Endothelial cell of umbilical vein (primary cell): ENCODE data around the gene C8A. TPM values are rescaled to one million over a fixed set of nuclear protein-coding genes. Genes with fewer than 3 reads are reported as not detected.

Experiments used
- BruUV-seq: library from RNA; stranded (reverse); fragments of 400-500 nt; replicated peaks from 2 replicates; lab custom pipeline; 2021; lab: Mats Ljungman, UMichigan
- CTCF ChIA-PET: fragments of 300-600, 350-600 bp; sonication (Branson Sonifier 250); formaldehyde crosslinking; loops from one replicate; lab custom pipeline; 2021; ENCODE audit warnings: antibody characterized with exemption, inconsistent platforms; lab: Charles Lee
- POLR2A ChIA-PET: fragments of 300-600, 350-600 bp; sonication (Branson Sonifier 250); formaldehyde crosslinking; loops from one replicate; lab custom pipeline; 2021; ENCODE audit warnings: antibody characterized with exemption, inconsistent platforms; lab: Charles Lee
- DNase-seq: peaks from one replicate; pipeline ENCODE4 v3.0.0-alpha.2; 2011; ENCODE audit warnings: low read depth, low spot score
- FAIRE-seq: peaks from 2 replicates; lab custom pipeline; 2011; peaks lifted over from hg19 to GRCh38; lab: Jason Lieb, UNC
- H2AFZ ChIP-seq: 2 replicates; pipeline ENCODE4 v1.6.0; 2012; ENCODE audit warnings: low read depth, low read length, control low read depth, inconsistent platforms
- H3K27ac ChIP-seq: 2 replicates; pipeline ENCODE4 v1.5.1; 2011; ENCODE audit warnings: low read depth, mild to moderate bottlenecking, control low read depth, low read length, moderate library complexity; ENCODE audit not compliant: insufficient read depth
- H3K27me3 ChIP-seq, 2 experiments: 2 replicates each; pipeline versions ENCODE4 v1.6.0 to v1.6.1; 2011; ENCODE audit warnings: low read length in 2 of 2, mixed read lengths in 1 of 2; ENCODE audit not compliant: control insufficient read depth in 2 of 2, insufficient read depth in 2 of 2
- H3K36me3 ChIP-seq, 2 experiments: 2 replicates in 1 of 2; 3 replicates in 1 of 2; pipeline ENCODE4 v1.5.1; 2011; ENCODE audit warnings: low read length in 2 of 2, mild to moderate bottlenecking in 1 of 2, moderate library complexity in 1 of 2; ENCODE audit not compliant: control insufficient read depth in 2 of 2, insufficient read depth in 2 of 2; ENCODE audit errors: extremely low read depth in 1 of 2
- H3K4me1 ChIP-seq: 3 replicates; pipeline ENCODE4 v1.5.1; 2011; ENCODE audit warnings: mild to moderate bottlenecking, low read length; ENCODE audit not compliant: control insufficient read depth, insufficient read depth; ENCODE audit errors: extremely low read depth
- H3K4me2 ChIP-seq: 2 replicates; pipeline ENCODE4 v1.6.1; 2011; ENCODE audit warnings: low read length, control low read depth, mixed read lengths; ENCODE audit not compliant: insufficient read depth
- H3K4me3 ChIP-seq, 3 experiments: fragments of 200-600 bp in 1 of 3; sonication (generic), shearing (Covaris generic) in 1 of 3; replicated peaks in 1 of 3; 2 replicates each; pipeline ENCODE4 v1.5.1; 2011 to 2016; ENCODE audit warnings: control low read depth in 3 of 3, low read length in 3 of 3, mild to moderate bottlenecking in 2 of 3, inconsistent platforms in 1 of 3, low read depth in 1 of 3, moderate library complexity in 1 of 3; ENCODE audit not compliant: insufficient read depth in 1 of 3
- H3K79me2 ChIP-seq: 2 replicates; pipeline ENCODE4 v1.6.0; 2012; ENCODE audit warnings: low read length, inconsistent platforms; ENCODE audit not compliant: control insufficient read depth, insufficient read depth
- H3K9ac ChIP-seq: replicated peaks from 2 replicates; pipeline ENCODE3; 2011; ENCODE audit warnings: low read length, control low read depth; ENCODE audit not compliant: insufficient read depth; ENCODE audit errors: extremely low read depth
- H3K9me1 ChIP-seq: replicated peaks from 3 replicates; pipeline ENCODE4 v1.6.0; 2011; ENCODE audit warnings: mild to moderate bottlenecking, low read length; ENCODE audit not compliant: control insufficient read depth, insufficient read depth; ENCODE audit errors: extremely low read depth
- H3K9me3 ChIP-seq: replicated peaks from 2 replicates; pipeline ENCODE4 v1.5.1; 2012; ENCODE audit warnings: low read length, inconsistent platforms; ENCODE audit not compliant: control insufficient read depth, insufficient read depth
- H4K20me1 ChIP-seq: replicated peaks from 2 replicates; pipeline ENCODE3; 2011; ENCODE audit warnings: mild to moderate bottlenecking, low read length; ENCODE audit not compliant: control insufficient read depth, insufficient read depth; ENCODE audit errors: extremely low read depth
- EZH2 ChIP-seq: IDR thresholded peaks from 2 replicates; pipeline ENCODE4 v1.6.1; 2012; ENCODE audit warnings: borderline replicate concordance, low read depth, mild to moderate bottlenecking, moderate library complexity, low read length, inconsistent platforms; ENCODE audit not compliant: severe bottlenecking
- FOS ChIP-seq: IDR thresholded peaks from 2 replicates; pipeline ENCODE4 v1.6.1; 2011; ENCODE audit warnings: mild to moderate bottlenecking, low read length, moderate library complexity, borderline replicate concordance; ENCODE audit not compliant: insufficient read depth
- GATA2 ChIP-seq: IDR thresholded peaks from 2 replicates; pipeline ENCODE4 v1.7.0; 2011; ENCODE audit warnings: low read depth, mild to moderate bottlenecking, moderate library complexity, mixed read lengths, low read length; ENCODE audit not compliant: insufficient read length, insufficient read depth
- JUN ChIP-seq: IDR thresholded peaks from 2 replicates; pipeline ENCODE4 v1.6.1; 2011; ENCODE audit warnings: borderline replicate concordance, low read depth; ENCODE audit not compliant: insufficient read length, insufficient read depth
- MAX ChIP-seq: IDR thresholded peaks from 2 replicates; pipeline ENCODE4 v1.6.1; 2011; ENCODE audit not compliant: insufficient read depth, insufficient read length
- MYC ChIP-seq: IDR thresholded peaks from one replicate; pipeline ENCODE4 v1.6.1; 2011; ENCODE audit warnings: mild to moderate bottlenecking, low read depth, low read length
- POLR2A ChIP-seq: IDR thresholded peaks from 2 replicates; pipeline ENCODE4 v1.6.1; 2012; ENCODE audit warnings: low read depth, mild to moderate bottlenecking, control low read depth, low read length
- POLR2AphosphoS5 ChIP-seq: IDR thresholded peaks from 2 replicates; pipeline ENCODE4 v1.6.1; 2012; ENCODE audit warnings: low read depth, mild to moderate bottlenecking, control low read depth, low read length, moderate library complexity; ENCODE audit not compliant: insufficient read depth
- dilution Hi-C: fragments of 300-500 bp; cut with MboI; formaldehyde crosslinking; loops from one replicate; pipeline ENCODE4 v1.15.0; 2019; ENCODE audit warnings: low sequenced_read_pairs; ENCODE audit not compliant: extremely low pct_ligation_motif_present
- intact Hi-C: fragments of 100-400 bp; cut with micrococcal nuclease; formaldehyde crosslinking; loops from one replicate; pipeline ENCODE4 v1.10.0; 2022
- polyA plus RNA-seq, 4 experiments: library from polyadenylated mRNA; depleted of rRNA in 3 of 4; stranded (reverse) in 3 of 4; unstranded in 1 of 4; fragments of >200 nt; gene quantifications; 2 replicates each; pipeline versions ENCODE4 v1.2.1 to v1.2.3, GENCODE V29; 2011 to 2012; ENCODE audit warnings: missing spikeins in 1 of 4
- total RNA-seq: library from RNA; stranded (reverse); gene quantifications from 2 replicates; pipeline ENCODE4 v1.2.3, GENCODE V29; 2021
- TF ChIP-seq, protein P1 (sequence below), 2 donors: IDR thresholded peaks; 1 replicate in 1 of 2; 2 replicates in 1 of 2; pipeline ENCODE4 v1.5.1; 2011; ENCODE audit warnings: low read length in 2 of 2, mild to moderate bottlenecking in 2 of 2, moderate library complexity in 2 of 2, control low read depth in 1 of 2, inconsistent platforms in 1 of 2, low read depth in 1 of 2; ENCODE audit not compliant: insufficient read depth in 1 of 2; ENCODE audit errors: extremely low read depth in 1 of 2

Gene C8A
- total and polyA plus RNA-seq, 2 donors (not counting 3 experiments of a cell fraction or from before 2014, with no cell fraction given): not detected

DNA sequence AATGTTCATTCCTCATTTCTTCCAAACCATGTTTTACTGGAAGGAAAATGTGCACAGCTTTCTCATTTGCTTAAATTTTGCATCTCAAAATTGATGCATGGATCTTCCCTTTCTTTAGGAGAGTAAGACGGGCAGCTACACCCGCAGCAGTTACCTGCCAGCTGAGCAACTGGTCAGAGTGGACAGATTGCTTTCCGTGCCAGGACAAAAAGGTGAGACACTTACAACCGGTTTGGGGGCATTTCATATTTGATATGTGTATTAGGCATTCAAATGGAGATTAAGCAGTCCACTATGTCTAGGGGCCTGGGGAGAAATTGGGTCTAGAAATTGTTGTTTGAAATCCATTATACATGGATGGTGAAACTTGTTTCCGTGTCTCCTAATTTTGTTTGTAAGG lies 12.9 kb downstream of the C8A start:
- no peak overlapping the region for H3K4me2 ChIP-seq
- no peaks in the 10 kb centered on the region for H3K9me3 ChIP-seq
- FAIRE-seq: no peak
- BruUV-seq: no TSS peak
- H3K9ac ChIP-seq: no peak overlapping the region
- CTCF ChIA-PET: no interaction called here
- TF ChIP-seq MYC (no peak), POLR2AphosphoS5 (no peak), GATA2 (no peak), JUN (no peak), FOS (no peak), MAX (no peak), POLR2A (no peak), EZH2 (no peak)
- TF ChIP-seq, protein P1, sequence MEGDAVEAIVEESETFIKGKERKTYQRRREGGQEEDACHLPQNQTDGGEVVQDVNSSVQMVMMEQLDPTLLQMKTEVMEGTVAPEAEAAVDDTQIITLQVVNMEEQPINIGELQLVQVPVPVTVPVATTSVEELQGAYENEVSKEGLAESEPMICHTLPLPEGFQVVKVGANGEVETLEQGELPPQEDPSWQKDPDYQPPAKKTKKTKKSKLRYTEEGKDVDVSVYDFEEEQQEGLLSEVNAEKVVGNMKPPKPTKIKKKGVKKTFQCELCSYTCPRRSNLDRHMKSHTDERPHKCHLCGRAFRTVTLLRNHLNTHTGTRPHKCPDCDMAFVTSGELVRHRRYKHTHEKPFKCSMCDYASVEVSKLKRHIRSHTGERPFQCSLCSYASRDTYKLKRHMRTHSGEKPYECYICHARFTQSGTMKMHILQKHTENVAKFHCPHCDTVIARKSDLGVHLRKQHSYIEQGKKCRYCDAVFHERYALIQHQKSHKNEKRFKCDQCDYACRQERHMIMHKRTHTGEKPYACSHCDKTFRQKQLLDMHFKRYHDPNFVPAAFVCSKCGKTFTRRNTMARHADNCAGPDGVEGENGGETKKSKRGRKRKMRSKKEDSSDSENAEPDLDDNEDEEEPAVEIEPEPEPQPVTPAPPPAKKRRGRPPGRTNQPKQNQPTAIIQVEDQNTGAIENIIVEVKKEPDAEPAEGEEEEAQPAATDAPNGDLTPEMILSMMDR (IDR thresholded peaks at IDR 0.05; ENCODE audit: extremely low read depth in 1 of 2, insufficient read depth in 1 of 2, low read depth in 1 of 2, low read length in 2 of 2): no peak
- H3K36me3 ChIP-seq: no peaks in the 10 kb centered on the region
- POLR2A ChIA-PET: no interaction called here
- H3K4me3 ChIP-seq: no peak overlapping the region
- no peak overlapping the region for H3K27ac ChIP-seq
- no peaks in the 10 kb centered on the region for H3K27me3 ChIP-seq
- no peaks in the 10 kb centered on the region for H3K4me1 ChIP-seq
- dilution Hi-C loops (no loop called here), intact Hi-C loops (no loop called here)
- no peaks in the 10 kb centered on the region for H3K79me2 ChIP-seq
- DNase-seq: no peak
- no peak overlapping the region for H2AFZ ChIP-seq
- no peaks in the 10 kb centered on the region for H4K20me1 ChIP-seq
- no peaks in the 10 kb centered on the region for H3K9me1 ChIP-seq
